DOHH2 (cell line): ENCODE measurements around the gene RUVBL2.

Experiments used
- H3F3A ChIP-seq: fragments of 200-600 bp; sonication (generic), shearing (Covaris generic); 2 replicates; pipeline ENCODE4 v1.6.0; 2016; ENCODE audit warnings: antibody characterized with exemption, mild to moderate bottlenecking; ENCODE audit not compliant: control insufficient read depth, insufficient read depth
- H3K27ac ChIP-seq: fragments of 200-600 bp; sonication (generic); 2 replicates; pipeline ENCODE4 v1.5.1; 2014; ENCODE audit warnings: low read depth, mild to moderate bottlenecking, low read length, moderate library complexity
- H3K27me3 ChIP-seq: fragments of 200-600 bp; sonication (generic); 2 replicates; pipeline ENCODE4 v1.6.1; 2014; ENCODE audit warnings: mild to moderate bottlenecking, low read length, mixed read lengths; ENCODE audit not compliant: control insufficient read depth
- H3K36me3 ChIP-seq: fragments of 200-600 bp; sonication (generic); 2 replicates; pipeline ENCODE4 v1.6.1; 2014; ENCODE audit warnings: mild to moderate bottlenecking, low read length, moderate library complexity, mixed read lengths; ENCODE audit not compliant: control insufficient read depth
- H3K4me1 ChIP-seq: fragments of 200-600 bp; sonication (generic); 2 replicates; pipeline ENCODE4 v1.6.1; 2014; ENCODE audit warnings: mild to moderate bottlenecking, low read length, mixed read lengths; ENCODE audit not compliant: control insufficient read depth
- H3K4me2 ChIP-seq: fragments of 200-600 bp; sonication (generic); 2 replicates; pipeline ENCODE4 v1.6.0; 2014; ENCODE audit warnings: mild to moderate bottlenecking, low read length, moderate library complexity
- H3K4me3 ChIP-seq: fragments of 200-600 bp; sonication (generic); 2 replicates; pipeline ENCODE4 v1.5.1; 2014; ENCODE audit warnings: mild to moderate bottlenecking, low read length, mixed read lengths
- H3K79me2 ChIP-seq: fragments of 200-600 bp; sonication (generic); 2 replicates; pipeline ENCODE4 v1.6.1; 2014; ENCODE audit warnings: mild to moderate bottlenecking, low read length, mixed read lengths; ENCODE audit not compliant: control insufficient read depth
- H3K9me2 ChIP-seq: fragments of 200-600 bp; sonication (generic); replicated peaks from 2 replicates; pipeline ENCODE4 v1.6.1; 2014; ENCODE audit warnings: mild to moderate bottlenecking, low read length, mixed read lengths; ENCODE audit not compliant: control insufficient read depth
- H3K9me3 ChIP-seq: fragments of 200-600 bp; sonication (generic); 2 replicates; pipeline ENCODE4 v1.6.1; 2014; ENCODE audit warnings: antibody characterized with exemption, low read length, mixed read lengths; ENCODE audit not compliant: control insufficient read depth, insufficient read depth
- H4K20me1 ChIP-seq: fragments of 200-600 bp; sonication (generic); 2 replicates; pipeline ENCODE4 v1.6.0; 2014; ENCODE audit warnings: low read depth, mild to moderate bottlenecking, antibody characterized with exemption, low read length, moderate library complexity; ENCODE audit not compliant: control insufficient read depth, insufficient read depth
- EZH2phosphoT487 ChIP-seq: fragments of 200-600 bp; sonication (generic); IDR thresholded peaks from 2 replicates; pipeline ENCODE4 v1.6.1; 2017; ENCODE audit warnings: borderline replicate concordance, mild to moderate bottlenecking, antibody characterized with exemption, low read length, moderate library complexity, mixed read lengths
- TF ChIP-seq, protein P1 (sequence below): fragments of 200-600 bp; sonication (generic); IDR thresholded peaks from one replicate; pipeline ENCODE4 v1.5.1; 2014; ENCODE audit warnings: antibody characterized with exemption, mild to moderate bottlenecking, low read depth, low read length; ENCODE audit not compliant: poor library complexity, severe bottlenecking

Gene RUVBL2

DNA sequence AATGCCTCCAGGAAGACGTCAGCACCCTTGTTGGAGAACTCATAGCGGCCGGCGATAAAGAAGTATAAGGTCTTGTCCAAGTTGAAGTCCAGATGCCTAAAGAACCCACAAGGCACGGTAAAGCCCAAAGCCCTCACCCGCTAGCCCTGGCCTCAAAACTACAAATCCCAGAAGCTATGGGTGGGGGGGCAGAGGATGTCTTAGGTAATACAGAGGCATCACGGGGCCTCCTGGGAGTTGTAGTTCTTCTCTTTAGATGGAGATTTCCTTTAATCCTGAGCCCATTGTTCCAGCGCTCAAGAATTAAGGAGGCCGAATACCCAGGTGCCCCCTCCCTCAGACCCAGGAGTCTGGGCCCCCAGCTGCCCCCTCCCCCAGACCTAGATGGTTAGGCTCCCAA is 11.4 kb upstream of the RUVBL2 start:
- TF ChIP-seq, protein P1, sequence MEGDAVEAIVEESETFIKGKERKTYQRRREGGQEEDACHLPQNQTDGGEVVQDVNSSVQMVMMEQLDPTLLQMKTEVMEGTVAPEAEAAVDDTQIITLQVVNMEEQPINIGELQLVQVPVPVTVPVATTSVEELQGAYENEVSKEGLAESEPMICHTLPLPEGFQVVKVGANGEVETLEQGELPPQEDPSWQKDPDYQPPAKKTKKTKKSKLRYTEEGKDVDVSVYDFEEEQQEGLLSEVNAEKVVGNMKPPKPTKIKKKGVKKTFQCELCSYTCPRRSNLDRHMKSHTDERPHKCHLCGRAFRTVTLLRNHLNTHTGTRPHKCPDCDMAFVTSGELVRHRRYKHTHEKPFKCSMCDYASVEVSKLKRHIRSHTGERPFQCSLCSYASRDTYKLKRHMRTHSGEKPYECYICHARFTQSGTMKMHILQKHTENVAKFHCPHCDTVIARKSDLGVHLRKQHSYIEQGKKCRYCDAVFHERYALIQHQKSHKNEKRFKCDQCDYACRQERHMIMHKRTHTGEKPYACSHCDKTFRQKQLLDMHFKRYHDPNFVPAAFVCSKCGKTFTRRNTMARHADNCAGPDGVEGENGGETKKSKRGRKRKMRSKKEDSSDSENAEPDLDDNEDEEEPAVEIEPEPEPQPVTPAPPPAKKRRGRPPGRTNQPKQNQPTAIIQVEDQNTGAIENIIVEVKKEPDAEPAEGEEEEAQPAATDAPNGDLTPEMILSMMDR = no peak
- TF ChIP-seq EZH2phosphoT487 = no peak
- Histone ChIP-seq H4K20me1 (no peaks in the 10 kb centered on the region), H3K9me3 (no peaks in the 10 kb centered on the region), H3K27me3 (no peaks in the 10 kb centered on the region), H3K4me2 (no peak overlapping the region), H3K36me3 (peaks cover 38% of the 10 kb centered on the region), H3K4me1 (peaks cover 4% of the 10 kb centered on the region; the same call in 1 of the 2 replicates), H3K27ac (no peak overlapping the region), H3K4me3 (no peak overlapping the region), H3K9me2 (no peaks in the 10 kb centered on the region), H3K79me2 (no peaks in the 10 kb centered on the region), H3F3A (no peaks in the 10 kb centered on the region)

DNA sequence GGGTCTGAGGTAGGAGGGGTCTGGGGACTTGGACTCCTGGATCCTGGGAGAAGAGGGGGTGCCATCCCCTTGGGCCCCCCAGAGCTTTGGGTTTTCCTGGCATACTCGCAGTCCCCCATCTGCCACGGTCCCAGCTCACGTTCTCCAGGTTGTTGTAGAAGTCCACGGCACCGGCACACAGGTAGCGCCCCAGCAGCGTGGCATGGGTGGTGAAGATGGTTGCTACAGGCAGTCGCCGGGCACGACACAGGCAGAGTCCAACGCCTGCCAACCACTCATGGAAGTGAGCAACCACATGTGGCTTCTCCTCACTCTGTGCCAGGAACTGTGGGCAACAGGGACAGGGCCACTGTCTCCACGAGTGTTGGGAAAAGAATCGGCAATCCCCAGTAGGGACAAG is 8.0 kb upstream of the RUVBL2 start:
- Histone ChIP-seq H3K4me3 (no peak overlapping the region), H3K4me2 (no peak overlapping the region), H3F3A (no peaks in the 10 kb centered on the region), H3K9me3 (no peaks in the 10 kb centered on the region), H4K20me1 (no peaks in the 10 kb centered on the region), H3K27ac (no peak overlapping the region), H3K79me2 (no peaks in the 10 kb centered on the region), H3K36me3 (peaks cover 41% of the 10 kb centered on the region), H3K27me3 (no peaks in the 10 kb centered on the region), H3K4me1 (no peaks in the 10 kb centered on the region), H3K9me2 (no peaks in the 10 kb centered on the region)
- no peak for TF ChIP-seq EZH2phosphoT487
- TF ChIP-seq, protein P1 = no peak

DNA sequence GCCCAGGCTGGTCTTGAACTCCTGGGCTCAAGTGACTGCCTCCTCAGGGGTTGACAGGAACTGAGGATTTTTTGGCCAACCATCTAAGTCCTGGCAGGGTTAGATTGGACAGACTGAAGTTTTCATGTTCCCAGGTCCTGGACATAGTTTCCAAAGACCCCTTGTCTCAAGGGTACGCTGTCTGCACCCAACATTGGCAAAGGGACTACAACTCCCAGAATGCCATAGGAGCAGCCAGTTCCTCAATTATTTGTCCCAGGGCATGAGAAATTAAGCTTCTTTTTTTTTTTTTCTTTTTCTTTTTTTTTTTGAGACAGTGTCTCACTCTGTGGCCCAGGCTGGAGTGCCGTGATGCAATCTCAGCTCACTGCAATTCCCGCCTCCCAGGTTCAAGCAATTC is 7.5 kb upstream of the RUVBL2 start:
- Histone ChIP-seq H4K20me1 (no peaks in the 10 kb centered on the region), H3K27ac (no peak overlapping the region), H3K9me2 (no peaks in the 10 kb centered on the region), H3K27me3 (no peaks in the 10 kb centered on the region), H3K9me3 (no peaks in the 10 kb centered on the region), H3K4me1 (no peaks in the 10 kb centered on the region), H3K36me3 (peaks cover 41% of the 10 kb centered on the region), H3K4me2 (no peak overlapping the region), H3K4me3 (no peak overlapping the region), H3K79me2 (peaks cover 3% of the 10 kb centered on the region; the same call in 1 of the 2 replicates), H3F3A (no peaks in the 10 kb centered on the region)
- no peak for TF ChIP-seq EZH2phosphoT487
- TF ChIP-seq, protein P1 = no peak
